Measurements from ENCODE around the gene ABO.
"Not testable (repeated sequence)": the region's sequence is repeated elsewhere in the genome, so short reads cannot be mapped to it uniquely, and the experiment has no call there.

Gene ABO

GRCh38 chr9:133304158-133304470 is 29.1 kb upstream of the ABO start:
- in situ Hi-C loops (cut with HindIII; ENCODE audit: low sequenced_read_pairs): no loop called here
- no peak for DNase-seq (ENCODE audit: low read depth)
- no peak for TF ChIP-seq CTCF (IDR thresholded peaks at IDR 0.05; ENCODE audit: low read depth, low read length, missing control alignments)
- no peak overlapping the region for H3K4me3 ChIP-seq (ENCODE audit: low read depth, low read length)

- no peak for DNase-seq (ENCODE audit: low read depth)
- no peak for TF ChIP-seq CTCF (IDR thresholded peaks at IDR 0.05; ENCODE audit: low read depth, low read length, missing control alignments)
- in situ Hi-C loops (cut with HindIII; ENCODE audit: low sequenced_read_pairs): no loop called here
- no peak overlapping the region for H3K4me3 ChIP-seq (ENCODE audit: low read depth, low read length)
Observed at GRCh38 chr9:133303266-133304157, 28.5 kb upstream of the ABO start.

GRCh38 chr9:133301253-133302230 is 26.5 kb upstream of the ABO start:
- in situ Hi-C loops (cut with HindIII; ENCODE audit: low sequenced_read_pairs): no loop called here
- no peak for TF ChIP-seq CTCF (IDR thresholded peaks at IDR 0.05; ENCODE audit: low read depth, low read length, missing control alignments)
- no peak for DNase-seq (ENCODE audit: low read depth)
- H3K4me3 ChIP-seq (ENCODE audit: low read depth, low read length): no peak overlapping the region

GRCh38 chr9:133299996-133300395 is 25.0 kb upstream of the ABO start:
- DNase-seq (ENCODE audit: low read depth); H3K4me3 ChIP-seq (ENCODE audit: low read depth, low read length); in situ Hi-C loops (cut with HindIII; ENCODE audit: low sequenced_read_pairs): not testable (repeated sequence)

- in situ Hi-C loops (cut with HindIII; ENCODE audit: low sequenced_read_pairs): no loop called here
- no peak for DNase-seq (ENCODE audit: low read depth)
- H3K4me3 ChIP-seq (ENCODE audit: low read depth, low read length): no peak overlapping the region
- no peak for TF ChIP-seq CTCF (IDR thresholded peaks at IDR 0.05; ENCODE audit: low read depth, low read length, missing control alignments)
Observed at GRCh38 chr9:133294257-133294656, 19.3 kb upstream of the ABO start.

GRCh38 chr9:133290751-133291302 is 15.8 kb upstream of the ABO start:
- no peak overlapping the region for H3K4me3 ChIP-seq (ENCODE audit: low read depth, low read length)
- in situ Hi-C loops (cut with HindIII; ENCODE audit: low sequenced_read_pairs): no loop called here

More at GRCh38 chr9:133290751-133291302, 15.8 kb upstream of the ABO start:
- TF ChIP-seq CTCF (IDR thresholded peaks at IDR 0.05; ENCODE audit: low read depth, low read length, missing control alignments): no peak
- DNase-seq (ENCODE audit: low read depth): no peak

All from astrocyte of the cerebellum (primary cell).